ENCODE data around the gene OR9A2.
"Not testable (repeated sequence)": the region's sequence is repeated elsewhere in the genome, so short reads cannot be mapped to it uniquely, and the experiment has no call there.

The OR9A2 gene

DNA sequence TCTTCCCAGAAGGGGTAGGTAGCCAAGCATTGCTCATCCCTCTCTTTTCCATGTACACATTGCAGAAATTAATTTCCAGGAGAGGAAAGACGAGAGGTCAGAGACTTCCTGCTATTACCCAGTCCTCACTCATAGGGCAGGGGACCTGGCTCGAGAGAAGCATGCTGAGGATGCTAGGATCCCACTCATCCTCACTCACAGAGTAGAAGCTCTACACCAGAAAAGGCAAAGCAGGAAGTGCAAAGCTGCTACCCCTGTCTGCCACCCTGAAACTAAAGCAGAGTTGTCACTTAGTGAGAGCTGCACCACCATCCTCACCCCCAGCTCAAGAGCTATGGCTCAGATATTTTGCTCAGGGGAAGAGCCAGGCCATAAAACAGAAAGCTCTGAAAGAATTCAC is 9.9 kb downstream of the OR9A2 start:
- DNase-seq: no peak

DNA sequence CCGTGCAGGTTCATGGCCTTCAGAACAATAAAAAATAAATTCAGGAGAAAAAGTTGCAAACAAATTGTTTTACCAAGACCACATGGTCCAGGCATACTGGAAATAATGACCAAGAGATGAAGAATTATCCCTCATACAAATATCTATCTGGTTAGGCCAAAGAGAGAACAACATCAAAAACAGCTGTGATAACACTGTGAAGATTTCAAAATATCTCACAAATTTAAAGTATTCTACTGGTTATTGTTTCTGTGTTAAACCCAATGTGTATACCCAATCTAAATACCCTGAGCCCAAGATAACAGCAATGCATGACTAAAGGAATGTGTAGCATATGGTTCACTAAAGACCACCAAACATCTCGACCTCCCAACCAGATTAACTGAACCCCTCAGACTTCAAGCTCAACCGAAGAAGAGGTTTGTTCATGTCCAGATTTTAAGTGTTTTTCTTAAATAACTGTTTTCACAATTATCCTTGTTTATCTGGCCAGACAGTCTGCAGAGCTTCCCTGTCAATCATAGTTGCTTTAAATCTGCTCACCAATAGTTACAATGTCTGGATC is 10.9 kb downstream of the OR9A2 start:
- peak; percentile 84 for DNase-seq

DNA sequence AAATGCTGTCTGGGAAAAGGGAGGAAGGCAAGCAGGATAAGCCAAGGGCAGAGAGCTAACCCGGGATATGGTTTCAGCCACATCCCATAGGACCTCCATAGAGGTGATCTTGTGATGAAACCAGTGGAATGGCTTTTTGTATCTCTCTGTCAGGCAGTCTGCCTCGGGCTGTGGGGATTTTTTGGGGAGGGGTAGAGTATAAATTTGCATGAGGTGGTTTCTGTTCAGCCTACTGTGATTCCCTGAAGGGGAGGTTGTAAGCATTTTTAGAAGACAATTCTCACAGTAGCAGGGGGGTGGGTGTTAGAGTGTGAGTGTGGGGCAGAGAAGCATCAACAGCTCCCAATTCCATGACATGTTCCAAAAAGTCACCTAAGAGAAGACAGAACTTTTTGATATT is 11.8 kb downstream of the OR9A2 start:
- DNase-seq: no peak

DNA sequence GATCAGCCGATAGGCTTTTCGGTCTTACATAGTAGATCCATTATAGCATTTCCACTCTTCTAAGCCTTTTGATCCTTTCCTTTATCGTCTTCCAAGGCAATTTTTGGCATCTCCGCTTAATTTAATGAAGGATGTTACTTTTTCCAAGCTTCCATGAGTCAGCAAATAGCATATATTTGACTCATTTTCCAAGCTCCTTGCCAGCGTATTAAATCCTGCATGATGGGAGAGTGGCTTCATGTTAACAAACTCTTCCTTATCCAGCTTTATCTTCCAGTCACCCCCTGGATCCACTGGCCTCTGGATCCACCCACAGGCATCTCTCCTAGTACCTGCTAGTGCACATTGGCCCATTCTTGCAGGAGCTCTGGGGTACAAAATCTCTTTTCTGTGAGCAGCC is 13.0 kb downstream of the OR9A2 start:
- peak; percentile 86 for DNase-seq

DNA sequence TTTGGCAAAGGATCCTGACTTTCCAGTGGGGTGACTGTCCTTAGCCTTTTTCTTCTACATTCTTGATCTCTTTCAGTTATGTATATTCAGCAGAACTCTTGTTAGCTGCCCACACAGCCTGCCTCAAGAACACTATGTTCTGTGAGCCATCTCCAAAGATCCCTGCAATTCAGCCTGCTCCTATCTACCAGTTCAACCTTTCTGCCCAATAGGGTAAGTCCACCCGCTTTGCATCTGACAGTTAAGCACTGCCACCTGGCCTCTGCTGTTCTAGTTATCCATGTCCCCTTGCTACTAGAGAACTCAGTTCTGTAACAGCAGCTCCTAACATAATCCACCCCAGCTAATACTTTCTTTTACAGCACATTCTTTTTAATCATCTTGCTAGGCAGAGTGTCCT is 13.5 kb downstream of the OR9A2 start:
- no peak for DNase-seq

DNA sequence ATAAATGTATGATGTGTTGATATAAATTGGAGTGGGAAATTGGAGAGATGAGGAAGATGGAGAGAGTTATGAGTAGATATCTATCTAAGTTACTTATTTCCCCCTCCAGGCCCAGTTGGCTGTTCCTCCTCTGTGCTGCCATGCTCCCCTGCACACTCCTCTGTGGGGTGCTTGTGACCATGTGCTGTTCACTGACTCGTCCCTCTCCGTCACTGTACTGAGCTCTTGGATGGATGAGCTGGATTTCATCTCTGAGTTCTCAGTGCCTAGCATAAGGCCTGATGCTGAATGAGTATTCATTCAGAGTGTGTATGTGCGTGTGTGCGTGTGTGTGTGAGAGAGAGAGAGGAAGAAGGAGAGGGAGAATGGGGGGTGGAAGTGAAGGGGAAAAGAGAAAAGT is 14.5 kb downstream of the OR9A2 start:
- DNase-seq: no peak

DNA sequence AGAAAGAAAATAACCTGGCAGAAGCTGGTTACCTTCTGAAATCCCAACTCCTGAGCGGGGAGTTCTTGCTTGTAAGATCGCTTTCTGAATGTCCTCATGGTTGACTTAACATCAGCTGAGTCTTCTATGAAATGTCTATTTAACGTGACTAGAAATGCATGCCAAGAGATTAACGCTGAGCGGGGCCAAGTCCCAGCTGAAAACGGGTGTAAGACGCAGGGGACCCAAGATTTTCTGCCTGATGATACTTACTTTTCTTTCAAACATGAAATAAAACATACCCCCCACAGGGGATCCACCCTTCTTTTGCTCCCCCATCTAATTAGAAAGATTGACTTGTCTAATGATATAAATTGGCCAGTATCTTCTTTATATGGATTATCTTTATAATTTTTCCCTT is 14.9 kb downstream of the OR9A2 start:
- no peak for DNase-seq

DNA sequence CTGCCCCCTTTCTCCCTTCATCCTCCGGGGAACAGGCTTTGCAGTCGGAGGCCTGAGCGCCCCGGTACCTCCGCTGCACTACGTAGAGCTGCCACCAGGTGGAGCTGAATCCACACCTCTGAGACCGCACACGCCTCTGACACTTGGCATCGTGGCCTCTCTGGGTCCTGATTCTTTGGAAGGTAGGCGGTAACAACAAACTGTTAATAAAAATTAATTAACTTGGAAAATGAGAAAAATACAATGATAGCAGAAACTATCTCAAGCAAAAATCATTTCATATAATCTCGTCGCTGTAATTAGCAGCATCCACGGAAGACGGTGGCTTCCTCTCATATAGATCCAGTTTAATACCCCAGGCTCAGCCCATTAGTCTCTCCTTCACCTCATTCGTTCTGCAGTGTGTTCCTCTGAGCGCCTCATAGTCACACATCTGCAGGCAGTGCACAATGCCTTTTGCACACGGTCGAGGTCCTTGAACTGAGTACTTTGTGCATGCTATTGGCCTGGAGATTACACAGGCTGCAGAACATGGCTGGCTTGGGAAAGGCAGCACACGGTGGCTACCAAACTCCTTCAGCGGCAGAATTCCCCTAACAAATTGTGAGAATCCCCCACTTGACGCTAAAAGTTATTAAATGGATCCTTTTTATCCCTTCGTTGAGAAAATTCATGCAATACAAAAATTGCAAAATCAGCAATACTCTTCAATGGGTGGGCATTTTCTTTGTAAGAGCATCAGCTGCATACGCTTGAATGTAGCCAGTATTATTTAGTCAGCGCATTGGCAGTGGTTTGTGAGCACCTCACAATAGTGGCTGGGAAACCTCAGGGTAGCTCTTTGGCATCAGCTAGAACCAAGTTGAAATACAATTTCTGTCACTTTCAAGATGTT is 18.7 kb downstream of the OR9A2 start:
- peak; percentile 69 for DNase-seq

DNA sequence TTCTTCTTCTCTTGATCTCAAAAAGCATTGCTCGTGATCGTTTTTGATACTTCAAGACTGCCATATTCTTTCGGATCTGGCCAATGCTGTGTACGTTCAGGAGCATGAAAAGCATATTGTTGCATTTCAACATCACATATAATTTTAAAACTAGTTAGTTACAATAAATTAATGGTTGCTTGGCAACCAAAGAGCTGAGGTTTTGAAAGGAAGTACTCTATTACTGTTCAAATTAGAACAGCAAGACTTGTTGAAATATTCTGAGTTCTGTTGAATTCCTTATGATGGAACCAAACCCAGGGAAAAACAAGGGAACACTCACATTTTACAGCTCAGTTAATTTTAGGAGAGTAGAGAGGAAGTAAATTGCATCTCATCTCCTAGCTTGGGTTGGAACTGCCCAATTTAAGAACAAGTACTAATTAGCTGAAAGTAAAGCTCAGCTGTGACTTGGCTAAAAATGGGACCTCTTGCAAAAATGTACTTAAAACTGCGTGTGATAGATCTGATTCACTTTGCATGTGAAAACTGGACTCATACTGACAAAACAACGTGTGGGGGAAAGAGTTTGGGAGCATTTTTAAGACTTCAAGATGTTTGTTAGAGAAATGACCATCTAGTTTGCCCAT is 21.2 kb downstream of the OR9A2 start:
- DNase-seq: no peak

DNA sequence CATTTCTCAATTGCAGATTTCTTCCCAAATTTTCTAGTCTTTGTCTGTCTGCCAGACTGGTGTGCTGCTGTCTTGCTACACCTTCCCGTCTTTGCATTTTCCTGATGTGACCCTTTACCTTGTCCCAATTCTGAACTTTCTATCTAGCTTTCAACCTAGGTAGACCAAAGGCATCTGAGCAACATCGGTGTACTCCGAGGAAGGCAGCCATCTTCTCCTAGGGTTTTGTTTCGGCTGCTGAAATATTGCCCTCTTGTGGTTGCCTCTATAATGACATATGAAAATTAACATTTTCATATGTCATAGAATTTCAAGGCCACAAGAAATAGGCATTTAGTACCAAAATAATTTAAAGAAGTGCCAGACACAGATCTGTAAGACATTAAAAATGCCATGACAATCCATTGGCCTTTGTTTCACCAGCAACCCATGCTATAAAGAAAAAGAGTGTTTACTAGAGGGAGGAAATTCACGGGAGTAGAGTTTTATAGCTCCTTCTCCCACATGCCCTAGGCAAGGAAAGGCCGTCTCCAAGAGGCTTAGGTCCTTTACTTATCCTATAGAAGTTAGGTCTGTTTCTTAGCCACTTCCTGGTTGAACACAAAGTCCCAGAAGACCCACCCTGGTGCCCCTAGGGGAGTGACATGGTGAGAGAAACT is 23.4 kb downstream of the OR9A2 start:
- DNase-seq: peak; percentile 37

DNA sequence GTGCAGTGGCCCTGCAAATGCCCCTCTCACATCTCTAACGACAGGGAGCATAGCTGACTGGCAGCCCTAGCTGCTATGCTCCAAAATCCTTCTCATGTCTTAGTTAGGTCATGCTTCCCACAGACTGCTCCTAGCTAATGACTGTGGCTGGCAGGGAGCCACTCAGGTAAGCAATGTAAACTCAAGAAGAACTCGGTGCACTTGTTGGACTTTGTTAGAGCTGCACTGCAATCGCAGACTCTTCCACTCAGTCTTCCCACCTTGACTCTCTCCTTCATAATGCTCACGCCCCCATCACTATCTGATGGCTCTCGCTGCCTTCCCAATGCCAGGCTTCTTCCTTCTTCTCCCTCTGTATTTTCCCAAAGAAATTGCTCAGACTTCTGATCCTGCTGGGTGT is 24.0 kb downstream of the OR9A2 start:
- no peak for DNase-seq

DNA sequence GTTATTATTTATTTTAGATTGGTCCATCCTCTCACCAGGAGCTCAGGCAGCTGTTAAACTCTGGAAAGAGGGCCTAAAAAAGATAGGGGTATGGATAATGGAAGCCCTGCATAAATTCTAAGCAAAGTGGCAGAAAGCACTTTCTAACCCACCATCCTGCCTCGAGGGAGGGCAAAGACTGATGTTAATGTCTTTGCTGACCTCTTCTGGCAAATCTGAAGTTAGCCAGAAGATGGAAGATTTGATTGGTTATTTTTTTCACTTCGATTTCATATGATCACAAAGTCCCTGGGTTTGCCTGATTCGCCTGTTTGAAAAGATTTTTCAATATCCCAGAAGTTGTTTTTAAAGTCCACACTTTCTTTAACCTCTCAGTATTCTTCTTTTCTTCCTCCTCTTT is 24.8 kb downstream of the OR9A2 start:
- DNase-seq: no peak

DNA sequence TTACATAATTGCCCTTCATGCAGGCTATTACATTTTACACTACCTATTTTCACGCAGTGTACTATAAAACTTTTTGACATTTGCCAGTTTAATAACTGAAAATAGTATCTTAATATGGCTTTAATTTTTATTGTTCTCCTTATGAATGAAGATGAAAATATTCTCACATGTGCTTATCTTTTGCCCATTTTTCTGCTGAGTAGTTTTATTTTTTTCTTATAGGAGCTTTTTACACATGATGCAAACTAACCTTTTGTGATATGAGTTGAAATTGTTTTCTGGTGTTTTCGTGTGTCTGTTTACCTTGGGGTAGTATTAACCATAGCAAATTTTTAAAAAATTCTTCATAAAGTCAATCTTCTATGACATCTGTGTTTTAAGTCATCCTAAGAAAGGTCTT is 26.3 kb downstream of the OR9A2 start:
- DNase-seq: no peak

DNA sequence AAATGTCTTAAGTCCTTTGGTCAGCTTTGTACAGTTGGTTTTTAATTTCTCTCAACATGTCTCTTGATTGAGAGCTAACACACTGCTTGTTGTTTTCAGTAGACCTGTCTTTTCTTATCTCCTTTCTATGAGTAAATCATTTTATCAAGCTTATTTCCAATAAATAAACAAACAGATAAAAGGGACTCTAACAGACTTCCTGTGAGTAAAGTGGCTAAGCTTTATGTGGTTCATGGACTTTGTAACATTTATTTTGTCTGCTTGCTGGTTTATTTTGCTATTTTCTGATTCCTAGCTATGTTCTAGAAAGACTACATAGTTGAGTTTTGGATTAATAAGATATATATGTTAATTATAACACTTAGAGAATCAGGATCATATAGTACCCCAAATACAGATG is 27.1 kb downstream of the OR9A2 start:
- no peak for DNase-seq

DNA sequence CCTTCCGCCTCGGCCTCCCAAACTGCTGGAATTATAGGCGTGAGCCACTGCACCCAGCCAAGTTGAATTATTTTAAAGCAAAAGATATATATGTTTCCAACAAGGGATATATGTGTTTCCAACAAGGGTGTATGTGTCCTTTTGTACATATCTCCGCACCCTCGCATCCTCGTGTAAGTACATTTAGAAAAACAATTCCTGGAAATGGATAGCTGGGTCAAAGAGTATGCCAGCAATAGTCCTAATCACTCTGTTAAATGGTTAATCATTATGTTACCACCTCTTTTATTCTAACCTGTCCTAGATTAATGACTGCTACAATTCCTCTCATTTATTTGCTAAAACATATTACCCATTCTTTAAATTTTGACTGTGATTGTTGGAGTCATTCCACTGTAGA is 28.0 kb downstream of the OR9A2 start:
- no peak for DNase-seq

DNA sequence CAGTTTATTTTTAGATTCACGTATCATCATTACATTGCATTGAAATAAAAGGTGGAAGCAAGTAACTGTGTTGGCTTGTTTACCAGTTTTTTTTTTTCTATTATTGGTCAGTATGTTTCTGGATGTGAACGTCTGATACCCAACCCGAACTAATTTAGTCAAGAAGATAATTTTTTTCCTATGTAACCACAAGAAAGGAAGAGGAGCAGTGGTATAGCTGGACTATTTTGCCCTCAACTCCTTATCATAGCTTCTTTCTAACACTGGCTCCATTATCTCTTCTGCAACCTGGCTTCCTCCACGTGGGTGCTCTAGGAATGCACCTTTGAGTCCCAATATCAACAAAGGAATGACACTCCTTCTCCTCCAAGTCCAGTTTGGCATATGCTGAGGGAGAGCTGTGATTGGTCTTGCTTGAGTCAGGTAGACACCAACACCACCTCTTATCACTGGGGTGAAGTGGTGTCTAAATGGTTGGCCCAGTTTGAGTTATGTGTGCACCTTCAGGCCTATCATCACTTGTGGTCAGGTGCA is 29.4 kb downstream of the OR9A2 start:
- DNase-seq: no peak

DNA sequence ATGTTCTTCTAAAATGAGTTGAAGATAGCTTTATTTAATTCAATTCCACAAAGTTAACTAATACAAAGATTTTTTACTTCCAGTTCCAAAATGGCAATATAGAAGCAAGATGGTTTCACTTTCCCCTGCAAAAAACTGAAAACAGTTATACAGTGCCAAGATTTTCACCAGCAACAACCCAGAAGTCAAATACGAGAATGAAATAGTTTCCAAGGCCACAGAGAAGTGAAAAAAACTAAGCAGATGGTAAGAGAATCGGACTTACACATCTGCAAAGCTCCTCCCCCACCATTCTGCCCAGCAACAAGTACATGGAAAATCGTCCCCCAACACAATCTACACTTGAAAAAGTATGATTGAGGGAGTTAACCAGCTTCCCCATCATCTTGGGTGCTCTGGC is 34.5 kb downstream of the OR9A2 start:
- no peak for DNase-seq

DNA sequence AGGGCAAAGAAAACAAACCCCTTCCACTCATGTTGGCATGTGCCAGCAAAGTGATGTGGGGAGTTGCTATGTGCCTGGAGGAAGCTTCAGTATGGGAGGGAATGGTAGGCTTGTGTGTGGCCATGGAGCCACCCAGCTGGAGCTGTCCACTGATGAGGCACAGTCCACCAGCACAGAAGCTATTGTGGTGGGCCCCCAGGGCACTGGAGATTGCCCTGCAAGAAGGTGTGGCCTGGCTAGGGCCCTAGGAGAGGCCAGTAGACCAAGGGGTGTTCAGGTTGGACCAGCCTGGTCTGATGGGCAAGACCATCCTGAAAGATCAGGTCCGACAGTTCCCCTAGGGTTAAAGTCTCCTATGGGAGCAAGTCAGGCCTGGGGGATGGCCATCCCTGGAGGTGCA is 42.6 kb downstream of the OR9A2 start:
- no peak for DNase-seq

DNA sequence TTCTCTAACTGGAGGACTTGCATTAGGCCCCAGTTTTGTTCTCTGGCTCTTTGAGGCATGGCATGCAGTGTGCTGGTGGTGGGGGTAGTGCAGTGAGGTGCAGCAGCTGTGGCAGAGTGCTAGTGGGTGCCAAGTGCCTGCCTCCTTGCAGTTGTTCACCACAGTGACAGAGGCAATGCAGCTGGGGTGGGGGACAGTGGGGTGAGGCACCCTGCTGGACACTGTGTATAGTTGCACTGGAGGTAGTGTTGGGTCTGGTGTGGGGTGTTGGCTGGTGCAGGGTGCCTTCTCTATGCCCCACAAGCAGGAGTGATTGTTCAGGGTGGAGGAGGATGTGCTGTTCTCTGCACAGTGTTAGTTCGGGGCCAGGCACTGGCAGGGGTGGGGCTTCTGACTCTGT is 43.1 kb downstream of the OR9A2 start:
- no peak for DNase-seq

DNA sequence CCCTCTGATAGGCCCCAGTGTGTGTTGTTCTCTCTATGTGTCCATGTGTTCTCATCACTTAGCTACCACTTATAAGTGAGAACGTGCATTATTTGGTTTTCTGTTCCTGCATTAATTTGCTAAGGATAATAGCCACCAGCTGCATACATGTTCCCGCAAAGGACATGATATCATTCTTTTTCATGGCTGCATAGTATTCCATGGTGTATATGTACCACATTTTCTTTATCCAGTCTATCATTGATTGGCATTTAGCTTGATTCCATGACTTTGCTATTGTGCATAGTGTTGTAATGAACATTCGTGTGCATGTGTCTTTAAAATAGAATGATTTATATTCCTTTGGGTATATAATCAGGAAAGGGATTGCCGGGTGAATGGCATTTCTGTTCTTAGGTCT is 48.5 kb downstream of the OR9A2 start:
- not testable (repeated sequence) for DNase-seq

Measured in fibroblast of skin of scalp (primary cell).